T-helper 9 cell (primary cell): Measurements from ENCODE around the gene ZDHHC13.

Experiments
- DNase-seq: peaks from one replicate; pipeline ENCODE4 v3.0.0-alpha.2; 2020

ZDHHC13 gene

DNA sequence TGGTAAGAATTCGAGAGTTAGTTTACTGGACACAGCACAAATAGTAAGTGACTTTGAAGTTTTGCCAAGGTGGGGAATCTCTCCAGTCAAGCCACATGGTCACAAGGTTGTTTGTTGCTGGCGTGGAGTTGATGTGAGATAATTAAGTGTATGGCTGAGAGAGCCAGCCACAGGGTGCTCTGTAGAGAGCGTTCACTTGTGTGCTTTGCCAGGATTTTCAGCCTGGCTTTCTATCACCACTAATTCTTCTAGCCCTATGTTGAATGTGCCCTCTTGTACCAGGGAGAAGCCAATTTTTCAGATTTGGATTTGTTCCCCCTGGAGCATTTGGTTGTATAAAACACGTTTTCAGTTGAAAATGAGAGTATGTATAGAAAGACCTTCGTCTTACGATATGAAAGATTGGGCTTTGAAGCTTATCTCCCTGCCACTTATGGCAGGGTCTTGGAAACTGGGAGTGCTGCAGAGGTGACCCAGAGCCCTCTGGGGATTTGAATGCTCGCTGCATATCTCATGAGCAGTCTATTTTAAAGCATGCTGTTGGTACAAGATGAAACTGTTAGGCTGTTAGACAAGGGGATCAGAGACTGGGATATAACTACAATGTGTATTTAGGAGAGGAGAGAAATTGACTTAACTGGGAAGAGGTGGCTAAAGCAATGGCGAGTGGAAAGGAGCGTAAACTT is 56.2 kb downstream of the ZDHHC13 start:
- DNase-seq = no peak

- DNase-seq = no peak
Observed at GRCh38 chr11:19173964-19174638, 57.1 kb downstream of the ZDHHC13 start.

DNA sequence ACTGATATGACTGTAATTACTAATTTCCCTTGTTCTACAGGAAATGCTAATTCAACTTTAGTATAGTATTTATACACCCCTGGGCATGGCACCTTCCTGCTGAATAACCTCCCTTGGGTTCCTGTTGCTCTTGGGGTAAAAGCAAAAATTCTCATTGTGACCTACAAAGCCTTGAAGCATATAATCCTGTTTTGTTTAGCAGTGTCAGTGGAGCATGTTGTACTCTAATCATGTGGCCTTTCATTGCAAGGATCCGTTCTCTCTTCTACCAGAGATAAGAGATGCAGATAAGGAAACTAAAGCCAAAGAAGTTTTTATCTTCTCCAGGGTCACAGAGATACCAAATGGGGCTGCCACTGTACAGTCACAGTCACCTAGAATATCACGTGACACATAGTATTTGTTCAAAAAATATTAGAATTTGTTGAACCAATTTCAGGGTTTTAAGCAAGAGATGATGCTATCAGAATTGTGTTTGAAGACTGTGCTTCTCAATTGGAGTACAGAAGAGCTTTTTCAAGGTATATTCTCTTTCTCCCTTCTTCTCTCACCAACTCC is 59.7 kb downstream of the ZDHHC13 start:
- no peak for DNase-seq

DNA sequence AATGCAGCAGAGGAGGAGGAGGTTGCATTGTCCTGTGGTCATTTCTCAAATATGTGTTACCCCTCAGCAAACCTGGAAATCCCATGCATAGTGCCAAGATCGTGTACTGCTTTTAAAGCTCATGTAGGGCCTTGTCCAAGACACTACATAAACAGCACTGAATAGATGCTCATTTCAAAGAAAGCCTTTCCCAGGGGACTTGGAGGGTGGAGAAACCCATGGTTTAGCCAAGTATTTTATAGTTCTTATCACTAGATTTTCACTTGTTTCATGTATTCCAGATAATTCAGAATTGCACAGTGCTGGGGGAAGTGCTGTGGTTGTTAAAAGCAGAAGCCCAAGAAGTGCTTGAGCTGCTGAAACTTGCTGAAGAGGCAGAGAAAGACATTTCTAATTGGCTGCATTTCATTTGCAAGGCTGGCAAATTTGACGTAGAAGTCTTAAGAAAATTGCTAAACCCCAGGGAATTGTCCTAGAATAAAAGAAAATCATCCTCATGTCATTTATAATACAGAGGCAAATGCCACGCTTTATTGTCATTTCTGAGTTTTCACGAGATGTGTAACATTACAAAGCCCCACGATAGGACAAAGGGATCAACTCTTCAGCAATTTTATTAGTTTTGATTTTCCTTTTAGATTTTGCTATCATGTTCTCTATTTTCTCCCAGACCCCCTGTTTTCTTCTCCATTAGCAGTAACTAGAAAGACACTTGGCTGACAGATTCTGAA is 64.7 kb downstream of the ZDHHC13 start:
- DNase-seq = no peak

- DNase-seq = no peak
Observed at GRCh38 chr11:19183646-19184045, 66.7 kb downstream of the ZDHHC13 start.

- no peak for DNase-seq
Observed at GRCh38 chr11:19185036-19185435, 68.1 kb downstream of the ZDHHC13 start.

DNA sequence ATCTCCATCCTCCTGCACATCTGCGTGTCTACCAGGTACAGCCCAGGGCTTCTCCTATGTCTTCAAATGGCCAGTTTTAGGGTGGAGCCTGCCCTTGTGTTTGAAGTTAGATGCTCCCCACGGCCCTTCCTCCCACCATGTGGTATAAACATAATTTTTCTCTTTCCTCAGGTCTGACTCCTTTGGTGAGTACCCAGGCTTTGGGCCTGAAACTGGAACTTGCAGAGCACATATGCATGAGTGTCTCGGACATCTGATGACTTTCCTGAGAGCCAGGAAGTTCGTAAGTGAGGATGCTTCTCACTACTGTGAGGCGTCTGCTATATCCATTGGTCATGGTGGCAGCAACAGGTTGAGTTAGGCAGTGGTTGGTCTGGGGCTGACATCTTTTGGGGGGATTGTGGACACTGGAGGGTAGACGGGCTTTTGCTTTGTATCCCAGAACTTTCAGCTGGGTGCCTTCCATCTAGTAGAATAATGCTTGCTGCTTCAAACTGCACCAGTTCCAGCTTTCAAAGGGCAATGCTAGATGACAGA is 68.6 kb downstream of the ZDHHC13 start:
- DNase-seq = no peak

DNA sequence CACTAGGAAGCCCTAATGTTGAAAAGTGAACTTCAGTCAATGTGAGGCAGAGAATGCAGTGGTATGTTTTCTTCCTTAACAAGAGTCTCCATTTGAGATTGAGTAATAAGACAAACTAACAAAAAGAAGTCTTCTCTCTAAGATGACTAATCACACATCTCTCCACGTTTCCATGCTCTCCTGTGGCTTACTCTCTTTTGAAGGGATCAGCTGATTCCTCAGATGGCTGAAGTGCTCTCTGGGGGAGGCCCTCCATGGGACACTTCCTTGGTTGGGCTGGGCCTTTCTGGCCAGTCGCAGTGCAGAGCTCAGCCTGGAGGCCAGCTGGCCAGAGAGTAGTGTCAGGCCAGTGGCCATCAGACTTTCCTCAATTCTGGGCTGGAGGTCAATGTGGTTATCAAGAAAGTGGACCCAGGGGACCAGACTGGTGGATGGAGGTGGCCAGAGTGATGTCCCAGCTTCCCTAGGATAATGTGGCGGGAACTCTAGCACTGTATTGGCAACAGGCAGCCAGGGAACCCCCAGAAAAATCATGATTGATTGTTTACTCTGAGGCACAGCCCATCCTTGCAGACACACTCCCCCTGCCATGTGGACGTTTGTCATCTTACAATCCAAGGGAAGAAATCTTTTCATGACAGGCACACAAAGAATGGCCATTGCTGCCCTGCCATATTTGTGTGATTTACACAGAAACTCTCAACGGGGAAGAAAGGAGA is 70.3 kb downstream of the ZDHHC13 start:
- DNase-seq = no peak

DNA sequence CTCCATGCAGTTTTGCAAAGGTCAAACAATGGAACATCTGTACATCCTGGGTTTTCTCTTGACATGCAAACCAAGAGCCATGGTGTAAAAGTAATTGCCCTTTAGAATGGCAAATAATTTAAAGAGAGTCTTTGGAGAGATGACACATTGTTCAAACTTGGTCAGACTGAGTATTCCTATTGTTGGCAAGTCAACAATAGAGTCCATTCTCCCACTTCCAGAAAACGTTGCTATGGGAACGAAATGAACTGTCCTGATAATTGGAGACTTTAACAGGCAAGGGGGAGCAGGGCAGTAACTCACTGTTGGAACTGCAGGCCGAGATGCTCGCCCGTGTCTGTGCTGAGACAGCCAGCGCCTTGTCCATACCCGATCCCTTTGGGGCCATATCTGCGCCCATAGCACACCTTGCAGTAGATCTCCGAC is 70.9 kb downstream of the ZDHHC13 start:
- no peak for DNase-seq

- DNase-seq = no peak
Observed at GRCh38 chr11:19191530-19192169, 74.7 kb downstream of the ZDHHC13 start.

- DNase-seq = no peak
Observed at GRCh38 chr11:19193916-19194315, 76.9 kb downstream of the ZDHHC13 start.

GRCh38 chr11:19194620-19195308 is 77.8 kb downstream of the ZDHHC13 start:
- no peak for DNase-seq

GRCh38 chr11:19196432-19196831 is 79.5 kb downstream of the ZDHHC13 start:
- DNase-seq = no peak

GRCh38 chr11:19199048-19199447 is 82.1 kb downstream of the ZDHHC13 start:
- DNase-seq = no peak

DNA sequence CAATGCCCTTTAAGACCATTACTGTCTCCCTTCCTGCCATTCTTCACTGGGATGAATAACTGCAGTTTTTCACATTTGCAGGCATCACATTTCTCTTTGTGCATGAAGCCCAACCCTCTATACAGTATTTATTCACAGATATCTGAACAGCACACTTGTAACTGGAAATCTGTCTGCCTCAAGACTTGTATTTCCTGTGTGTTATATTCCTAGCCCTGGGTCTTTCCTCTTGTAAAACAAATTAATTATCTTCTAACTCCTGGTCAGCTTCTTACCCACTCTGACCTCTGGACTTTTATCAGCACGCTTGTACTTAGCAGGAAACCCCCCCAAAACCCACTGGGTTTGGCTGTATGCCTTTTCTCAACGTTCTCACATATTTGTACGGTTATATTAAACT is 82.8 kb downstream of the ZDHHC13 start:
- DNase-seq = no peak

GRCh38 chr11:19200410-19201201 is 83.6 kb downstream of the ZDHHC13 start:
- DNase-seq = no peak

- no peak for DNase-seq
Observed at GRCh38 chr11:19201737-19202605, 85.0 kb downstream of the ZDHHC13 start, which contains the start of gene CSRP3. Gene CSRP3, minus strand, starts transcription at chr11:19201983. Its CDS starts 9,535 bp downstream, at chr11:19192448.

GRCh38 chr11:19204836-19205235 is 87.9 kb downstream of the ZDHHC13 start:
- no peak for DNase-seq

GRCh38 chr11:19208181-19208580 is 91.2 kb downstream of the ZDHHC13 start:
- no peak for DNase-seq
